Measurements from ENCODE around the gene RTN4R. TPM values are rescaled to one million over a fixed set of nuclear protein-coding genes. Genes with fewer than 3 reads are reported as not detected.

The RTN4R gene
- total RNA-seq, 1 experiment from 2014 or later = 16.3 TPM

GRCh38 chr22:20240447-20240764 lies 27.7 kb downstream of the RTN4R start:
- ATAC-seq (no peak), DNase-seq (ENCODE audit: low read depth, low spot score) (no peak)
- Histone ChIP-seq H3K27ac (ENCODE audit: low read length) (no peak overlapping the region), H3K4me3 (ENCODE audit: low read depth in 2 of 2, low read length in 2 of 2) (no peak overlapping the region), H3K4me1 (ENCODE audit: control insufficient read depth, insufficient read depth, low read length) (peaks cover 4% of the 10 kb centered on the region; the same call in 1 of the 2 replicates), H3K27me3 (ENCODE audit: control insufficient read depth, insufficient read depth, low read length) (no peaks in the 10 kb centered on the region), H3K9me3 (ENCODE audit: control insufficient read depth, insufficient read depth, low read depth, low read length) (no peaks in the 10 kb centered on the region), H3K36me3 (ENCODE audit: control insufficient read depth, insufficient read depth, low read length) (no peaks in the 10 kb centered on the region)
- CTCF ChIA-PET = no interaction called here
- TF ChIP-seq REST (IDR thresholded peaks at IDR 0.05; ENCODE audit: insufficient read depth in 1 of 2, low read depth in 2 of 2, low read length in 1 of 2) (no peak), TCF7L2 (IDR thresholded peaks at IDR 0.05; ENCODE audit: low read depth, low read length) (no peak), POLR2AphosphoS5 (IDR thresholded peaks at IDR 0.05; ENCODE audit: low read depth, low read length) (no peak), SIN3A (IDR thresholded peaks at IDR 0.05; ENCODE audit: borderline replicate concordance, insufficient read depth, low read depth, low read length) (no peak)
- TF ChIP-seq, protein P1, sequence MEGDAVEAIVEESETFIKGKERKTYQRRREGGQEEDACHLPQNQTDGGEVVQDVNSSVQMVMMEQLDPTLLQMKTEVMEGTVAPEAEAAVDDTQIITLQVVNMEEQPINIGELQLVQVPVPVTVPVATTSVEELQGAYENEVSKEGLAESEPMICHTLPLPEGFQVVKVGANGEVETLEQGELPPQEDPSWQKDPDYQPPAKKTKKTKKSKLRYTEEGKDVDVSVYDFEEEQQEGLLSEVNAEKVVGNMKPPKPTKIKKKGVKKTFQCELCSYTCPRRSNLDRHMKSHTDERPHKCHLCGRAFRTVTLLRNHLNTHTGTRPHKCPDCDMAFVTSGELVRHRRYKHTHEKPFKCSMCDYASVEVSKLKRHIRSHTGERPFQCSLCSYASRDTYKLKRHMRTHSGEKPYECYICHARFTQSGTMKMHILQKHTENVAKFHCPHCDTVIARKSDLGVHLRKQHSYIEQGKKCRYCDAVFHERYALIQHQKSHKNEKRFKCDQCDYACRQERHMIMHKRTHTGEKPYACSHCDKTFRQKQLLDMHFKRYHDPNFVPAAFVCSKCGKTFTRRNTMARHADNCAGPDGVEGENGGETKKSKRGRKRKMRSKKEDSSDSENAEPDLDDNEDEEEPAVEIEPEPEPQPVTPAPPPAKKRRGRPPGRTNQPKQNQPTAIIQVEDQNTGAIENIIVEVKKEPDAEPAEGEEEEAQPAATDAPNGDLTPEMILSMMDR (IDR thresholded peaks at IDR 0.05) = no peak
- BruUV-seq (replicated peaks) = no TSS peak
- POLR2A ChIA-PET = no interaction called here
- in situ Hi-C loops (cut with HindIII; ENCODE audit: low pct_unique_long_range_greater_than_20kb, low sequenced_read_pairs) = no loop called here
- intact Hi-C loops (cut with micrococcal nuclease; ENCODE audit: unreplicated experiment) = no loop called here

- ChIA-PET POLR2A (no interaction called here), CTCF (interaction anchor here (0.6 to 2.9 kb wide), 2 partner anchors 54 to 64 kb away, joined by 3 to 14 read pairs; no protein-coding TSS in a partner anchor)
- Histone ChIP-seq H3K27ac (ENCODE audit: low read length) (no peak overlapping the region), H3K36me3 (ENCODE audit: control insufficient read depth, insufficient read depth, low read length) (no peaks in the 10 kb centered on the region), H3K27me3 (ENCODE audit: control insufficient read depth, insufficient read depth, low read length) (no peaks in the 10 kb centered on the region), H3K4me1 (ENCODE audit: control insufficient read depth, insufficient read depth, low read length) (peaks cover 4% of the 10 kb centered on the region; the same call in 1 of the 2 replicates), H3K4me3 (ENCODE audit: low read depth in 2 of 2, low read length in 2 of 2) (no peak overlapping the region), H3K9me3 (ENCODE audit: control insufficient read depth, insufficient read depth, low read depth, low read length) (no peaks in the 10 kb centered on the region)
- intact Hi-C loops (cut with micrococcal nuclease; ENCODE audit: unreplicated experiment) (loop anchor here (10.0 kb wide), 1 partner anchor 65 kb away; no protein-coding TSS in a partner anchor), in situ Hi-C loops (cut with HindIII; ENCODE audit: low pct_unique_long_range_greater_than_20kb, low sequenced_read_pairs) (no loop called here)
- BruUV-seq (replicated peaks) = no TSS peak
- ATAC-seq (no peak), DNase-seq (ENCODE audit: low read depth, low spot score) (no peak)
- TF ChIP-seq, protein P1 (IDR thresholded peaks at IDR 0.05) = no peak
- no peak for TF ChIP-seq SIN3A (IDR thresholded peaks at IDR 0.05; ENCODE audit: borderline replicate concordance, insufficient read depth, low read depth, low read length)
- no peak for TF ChIP-seq REST (IDR thresholded peaks at IDR 0.05; ENCODE audit: insufficient read depth in 1 of 2, low read depth in 2 of 2, low read length in 1 of 2)
- no peak for TF ChIP-seq TCF7L2 (IDR thresholded peaks at IDR 0.05; ENCODE audit: low read depth, low read length)
- TF ChIP-seq POLR2AphosphoS5 (IDR thresholded peaks at IDR 0.05; ENCODE audit: low read depth, low read length) = no peak
These were observed 28.3 kb downstream of the RTN4R start for GRCh38 chr22:20239676-20240446.

All from Panc1 (cell line).